GM18519 (cell line): Measurements from ENCODE around the gene TCEAL3.
"Not testable (repeated sequence)": the region's sequence is repeated elsewhere in the genome, so short reads cannot be mapped to it uniquely, and the experiment has no call there.

Experiments used
- ATAC-seq: cut with Tn5 transposase; IDR thresholded peaks from one replicate; pipeline ENCODE4 v1.9.1; 2021; ENCODE audit warnings: mild to moderate bottlenecking, moderate library complexity; ENCODE audit not compliant: unreplicated experiment, low FRiP score

TCEAL3 gene

GRCh38 chrX:103607364-103608305 is at the start of gene TCEAL3:
Gene TCEAL3, plus strand, starts transcription at chrX:103607963. Its CDS starts 1,102 bp downstream, at chrX:103609065.
- no peak for ATAC-seq

- no peak for ATAC-seq
Observed at GRCh38 chrX:103560256-103560655, 47.5 kb upstream of the TCEAL3 start.

GRCh38 chrX:103562801-103563200 is 45.0 kb upstream of the TCEAL3 start:
- ATAC-seq: no peak

- no peak for ATAC-seq
Observed at GRCh38 chrX:103565197-103565596, 42.6 kb upstream of the TCEAL3 start.

GRCh38 chrX:103565752-103566151 is 42.0 kb upstream of the TCEAL3 start:
- no peak for ATAC-seq

- no peak for ATAC-seq
Observed at GRCh38 chrX:103571121-103571520, 36.6 kb upstream of the TCEAL3 start.

GRCh38 chrX:103571726-103572125 is 36.0 kb upstream of the TCEAL3 start:
- ATAC-seq: no peak

- no peak for ATAC-seq
Observed at GRCh38 chrX:103573202-103573601, 34.6 kb upstream of the TCEAL3 start.

- ATAC-seq: no peak
Observed at GRCh38 chrX:103584596-103584995, 23.2 kb upstream of the TCEAL3 start.

- peak; percentile 56 for ATAC-seq
Observed at GRCh38 chrX:103585411-103586313, 22.1 kb upstream of the TCEAL3 start, which contains the start of gene TCEAL4. Gene TCEAL4, plus strand, starts transcription at chrX:103585515. Its CDS starts 1,161 bp downstream, at chrX:103586676.

GRCh38 chrX:103586314-103586646 is 21.5 kb upstream of the TCEAL3 start:
- no peak for ATAC-seq

GRCh38 chrX:103586659-103587058 is 21.1 kb upstream of the TCEAL3 start:
- ATAC-seq: no peak

GRCh38 chrX:103592295-103592694 is 15.5 kb upstream of the TCEAL3 start:
- ATAC-seq: not testable (repeated sequence)

- not testable (repeated sequence) for ATAC-seq
Observed at GRCh38 chrX:103595202-103595601, 12.6 kb upstream of the TCEAL3 start.

- no peak for ATAC-seq
Observed at GRCh38 chrX:103608306-103608963, 672 bp downstream of the TCEAL3 start.

GRCh38 chrX:103610282-103610681 is 2.5 kb downstream of the TCEAL3 start:
- no peak for ATAC-seq

- no peak for ATAC-seq
Observed at GRCh38 chrX:103613362-103613890, 5.7 kb downstream of the TCEAL3 start.

GRCh38 chrX:103614999-103615398 is 7.2 kb downstream of the TCEAL3 start:
- no peak for ATAC-seq

- no peak for ATAC-seq
Observed at GRCh38 chrX:103615781-103616371, 8.1 kb downstream of the TCEAL3 start.

GRCh38 chrX:103616676-103617186 is 9.0 kb downstream of the TCEAL3 start:
- ATAC-seq: no peak
